Cerebellar cortex (tissue), 1 donor: ENCODE measurements around the gene GALNT7.
"Not testable (repeated sequence)": the region's sequence is repeated elsewhere in the genome, so short reads cannot be mapped to it uniquely, and the experiment has no call there.

Experiments used
- DNase-seq: peaks from one replicate; pipeline ENCODE4 v3.0.0-alpha.2; 2015; ENCODE audit warnings: low spot score

GALNT7 gene, protein sequence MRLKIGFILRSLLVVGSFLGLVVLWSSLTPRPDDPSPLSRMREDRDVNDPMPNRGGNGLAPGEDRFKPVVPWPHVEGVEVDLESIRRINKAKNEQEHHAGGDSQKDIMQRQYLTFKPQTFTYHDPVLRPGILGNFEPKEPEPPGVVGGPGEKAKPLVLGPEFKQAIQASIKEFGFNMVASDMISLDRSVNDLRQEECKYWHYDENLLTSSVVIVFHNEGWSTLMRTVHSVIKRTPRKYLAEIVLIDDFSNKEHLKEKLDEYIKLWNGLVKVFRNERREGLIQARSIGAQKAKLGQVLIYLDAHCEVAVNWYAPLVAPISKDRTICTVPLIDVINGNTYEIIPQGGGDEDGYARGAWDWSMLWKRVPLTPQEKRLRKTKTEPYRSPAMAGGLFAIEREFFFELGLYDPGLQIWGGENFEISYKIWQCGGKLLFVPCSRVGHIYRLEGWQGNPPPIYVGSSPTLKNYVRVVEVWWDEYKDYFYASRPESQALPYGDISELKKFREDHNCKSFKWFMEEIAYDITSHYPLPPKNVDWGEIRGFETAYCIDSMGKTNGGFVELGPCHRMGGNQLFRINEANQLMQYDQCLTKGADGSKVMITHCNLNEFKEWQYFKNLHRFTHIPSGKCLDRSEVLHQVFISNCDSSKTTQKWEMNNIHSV

DNA sequence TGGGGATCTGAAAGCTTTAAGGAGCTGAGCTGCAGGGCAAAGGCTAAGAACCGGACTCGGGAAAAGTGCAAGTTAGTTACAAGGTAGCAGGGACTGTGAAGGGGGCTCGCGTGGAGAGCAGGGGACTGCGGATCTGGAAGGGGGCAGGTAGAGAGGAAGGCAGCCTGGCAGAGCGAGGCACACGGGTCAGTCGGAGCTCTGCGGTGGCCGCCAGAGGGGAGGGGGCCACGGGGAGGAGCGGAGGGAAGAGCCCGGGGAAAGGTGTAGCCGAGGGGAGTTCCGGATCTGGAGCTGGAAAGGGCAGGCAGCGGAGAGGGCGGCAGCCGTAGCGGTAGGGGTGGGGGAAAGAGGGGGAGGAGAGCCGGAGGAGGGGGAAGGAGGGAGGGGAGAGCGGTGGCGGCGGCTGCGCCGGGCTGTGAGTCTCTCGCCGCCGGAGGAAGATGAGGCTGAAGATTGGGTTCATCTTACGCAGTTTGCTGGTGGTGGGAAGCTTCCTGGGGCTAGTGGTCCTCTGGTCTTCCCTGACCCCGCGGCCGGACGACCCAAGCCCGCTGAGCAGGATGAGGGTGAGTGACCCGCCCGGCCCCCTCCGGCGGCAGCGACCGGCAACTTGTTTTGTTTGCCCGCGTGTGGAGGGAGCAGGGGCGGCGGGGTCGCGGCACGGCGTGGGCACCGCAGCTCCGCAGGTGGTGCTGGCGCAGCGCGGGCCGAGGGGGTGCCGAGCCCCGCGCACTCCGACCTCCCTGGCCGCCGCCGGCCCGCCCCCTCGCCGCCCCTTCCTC is at the start of gene GALNT7:
Gene GALNT7 (plus strand): TSS at position 416 of the 782 bp plus-strand sequence. CDS start 25 bp downstream, at position 441.
- peak; percentile 80 for DNase-seq

DNA sequence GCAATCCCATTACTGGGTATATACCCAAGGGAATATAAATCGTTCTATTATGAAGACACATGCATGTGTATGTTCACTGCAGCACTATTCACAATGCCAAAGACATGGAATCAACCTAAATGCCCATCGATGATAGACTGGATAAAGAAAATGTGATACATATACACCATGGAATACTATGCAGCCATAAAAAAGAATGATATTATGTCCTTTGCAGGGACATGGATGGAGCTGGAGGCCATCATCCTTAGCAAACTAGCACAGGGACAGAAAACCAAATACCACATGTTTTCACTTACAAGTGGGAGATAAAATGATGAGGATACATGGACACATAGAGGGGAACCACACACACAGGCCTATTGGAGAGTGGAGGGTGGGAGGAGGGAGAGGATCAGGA is 49.8 kb upstream of the GALNT7 start:
- DNase-seq = not testable (repeated sequence)

DNA sequence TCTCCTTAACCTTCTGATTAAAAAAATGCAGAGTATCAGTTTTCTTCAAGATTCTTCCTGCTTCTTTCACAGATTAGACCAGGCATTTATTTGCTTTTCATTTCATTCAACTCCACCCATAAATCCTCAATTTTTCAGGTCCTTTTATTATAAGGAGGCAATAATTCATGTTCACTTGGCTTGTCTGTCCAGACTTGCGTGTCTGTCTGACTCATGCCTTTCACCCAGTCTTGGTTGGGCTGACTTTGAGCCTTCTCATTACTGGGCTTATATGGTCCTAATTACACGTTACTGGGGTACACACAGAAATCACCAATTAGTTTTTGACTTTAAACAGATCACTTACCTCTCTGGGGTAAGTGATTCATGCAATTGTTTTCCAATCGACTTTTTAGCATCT is 48.8 kb upstream of the GALNT7 start:
- DNase-seq = no peak

DNA sequence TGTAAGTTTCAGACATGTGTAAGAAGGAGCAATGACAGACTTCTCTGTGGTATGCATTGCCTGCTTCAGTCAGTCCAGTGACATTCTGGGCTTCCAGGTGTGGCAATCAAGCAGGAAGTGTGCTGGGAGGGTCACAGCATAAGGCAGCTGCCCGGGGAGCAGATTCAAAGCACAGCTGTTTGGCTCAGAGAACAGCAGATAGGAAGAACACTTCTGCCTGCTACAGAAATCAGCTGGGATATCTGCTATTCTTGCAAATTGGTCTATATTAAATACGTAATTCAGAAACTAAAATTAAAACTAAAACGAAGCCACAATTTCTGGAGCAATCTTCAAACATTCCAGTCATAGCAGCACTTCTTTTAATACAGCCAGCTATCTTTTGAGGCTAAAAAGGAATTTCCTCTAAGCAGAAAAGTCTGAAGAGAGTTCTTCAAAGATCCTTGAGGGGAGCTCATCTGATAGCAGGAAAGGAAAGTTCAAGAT is 47.5 kb upstream of the GALNT7 start:
- DNase-seq = no peak

DNA sequence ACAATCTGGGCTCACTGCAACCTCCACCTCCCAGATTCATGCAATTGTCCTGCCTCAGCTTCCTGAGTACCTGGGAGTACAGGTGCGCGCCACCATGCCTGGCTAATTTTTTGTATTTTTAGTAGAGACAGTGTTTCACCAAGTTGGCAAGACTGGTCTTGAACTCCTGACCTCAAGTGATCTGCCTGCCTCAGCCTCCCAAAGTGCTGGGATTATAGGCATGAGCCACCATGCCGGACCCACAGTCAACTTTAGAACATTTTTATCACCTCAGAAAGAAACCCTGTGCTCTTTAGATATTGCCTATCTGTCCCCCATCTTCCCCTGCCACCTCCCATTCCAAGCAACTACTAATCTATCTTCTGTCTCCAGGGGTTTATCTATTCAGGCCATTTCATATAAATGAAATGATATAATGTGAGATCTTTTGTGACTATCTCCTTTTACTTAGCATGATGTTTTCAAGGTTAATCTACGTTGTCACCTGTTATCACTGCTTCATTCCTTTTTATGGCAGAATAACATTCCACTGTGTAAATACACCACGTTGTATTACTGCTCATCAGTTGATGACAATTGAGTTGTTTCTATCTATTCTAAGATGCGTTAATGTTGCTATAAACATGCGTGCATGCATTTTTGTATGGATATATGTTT is 44.3 kb upstream of the GALNT7 start:
- no peak for DNase-seq

DNA sequence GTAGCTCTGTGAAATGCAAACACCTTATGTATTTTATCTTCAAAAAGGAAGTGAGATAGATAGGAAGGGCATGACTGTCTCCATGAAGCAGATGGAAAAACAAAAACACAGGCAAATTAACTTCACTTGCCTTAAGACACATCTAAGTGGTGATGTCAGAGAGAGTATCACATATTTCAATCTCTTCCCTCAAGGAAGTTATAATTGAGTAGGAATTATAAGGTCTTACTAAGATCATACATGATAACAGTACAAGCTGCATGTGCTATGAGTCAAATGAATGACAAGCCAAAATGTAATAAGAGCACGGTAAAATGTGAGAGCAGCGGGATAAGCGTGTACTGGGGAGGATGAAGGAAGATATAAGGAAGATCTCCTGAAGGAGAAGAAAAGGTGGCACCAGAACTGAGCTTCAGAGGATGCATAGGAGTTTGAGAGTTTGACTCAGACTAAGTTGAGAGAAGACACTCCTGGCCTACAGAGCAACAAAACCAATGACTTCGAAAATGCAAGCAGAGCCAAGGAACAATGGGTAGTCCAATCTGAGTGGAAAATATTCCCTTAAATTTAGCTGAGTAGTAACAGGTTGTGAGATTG is 43.3 kb upstream of the GALNT7 start:
- DNase-seq = no peak

DNA sequence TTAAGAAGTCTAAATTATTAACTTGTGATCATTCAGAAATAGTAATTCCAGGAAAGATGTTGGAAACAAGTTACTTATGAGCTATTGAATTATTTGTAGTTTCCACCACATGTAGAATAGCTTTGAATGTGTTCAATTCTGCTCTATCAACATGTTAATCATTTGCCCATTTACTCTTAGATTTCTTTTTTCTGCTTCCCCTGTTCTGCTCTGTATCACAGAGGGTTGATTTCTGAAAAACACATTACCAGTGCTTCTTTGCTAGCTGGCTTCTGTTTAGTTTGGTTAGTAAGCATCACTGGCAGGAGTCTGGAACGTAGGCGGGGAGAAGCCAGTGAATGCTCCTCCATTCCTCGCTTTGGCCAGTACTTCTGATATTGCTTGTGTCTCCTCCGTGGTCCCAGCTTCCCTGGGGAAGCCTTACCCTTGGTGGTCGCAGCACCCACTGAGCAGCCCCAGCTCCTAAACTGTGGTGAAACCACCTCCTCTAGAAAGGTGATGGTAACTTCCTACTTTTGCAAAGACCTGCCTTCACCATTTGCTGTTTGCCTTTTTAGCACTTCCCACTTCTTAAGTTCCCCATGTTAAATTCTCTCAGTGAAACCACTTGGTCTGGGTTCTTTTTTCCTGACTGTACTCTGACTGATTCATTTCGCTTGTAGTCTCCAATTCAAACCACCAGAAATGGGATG is 40.3 kb upstream of the GALNT7 start:
- DNase-seq = no peak

DNA sequence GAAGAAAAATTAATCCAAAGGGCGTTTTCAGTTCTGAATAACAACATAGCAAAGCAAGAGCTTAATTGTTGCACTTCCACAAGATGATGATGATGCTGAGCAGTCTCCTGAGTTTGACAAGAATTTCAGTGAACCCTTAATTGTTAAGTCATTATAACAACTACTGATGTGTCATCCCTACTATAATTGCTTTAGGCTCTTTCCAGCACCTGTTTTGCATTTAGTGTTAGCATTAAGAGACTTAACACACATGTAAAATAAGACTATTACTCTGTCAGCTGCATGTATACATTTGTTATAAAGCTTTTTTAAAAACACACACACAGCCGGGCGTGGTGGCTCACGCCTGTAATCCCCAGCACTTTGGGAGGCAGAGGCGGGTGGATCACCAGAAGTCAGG is 37.9 kb upstream of the GALNT7 start:
- DNase-seq = no peak

DNA sequence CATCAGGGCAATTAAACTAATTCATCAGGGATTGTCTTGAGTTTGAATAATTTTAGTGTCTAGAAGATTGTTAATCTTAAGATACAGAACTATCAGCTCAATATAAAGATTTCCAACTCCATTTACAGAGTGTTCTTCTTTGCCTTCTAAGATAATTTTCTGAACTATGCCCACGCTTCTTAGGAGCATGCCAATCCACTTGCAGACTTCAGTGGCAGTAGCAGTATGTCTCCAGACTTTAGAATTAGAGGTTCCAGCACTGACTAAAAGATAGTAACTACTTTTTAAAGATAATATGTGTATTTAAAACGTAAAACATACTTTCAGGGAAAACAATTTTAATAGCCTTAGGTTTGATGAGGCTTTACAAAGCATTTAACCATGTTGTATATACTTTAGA is 34.2 kb upstream of the GALNT7 start:
- no peak for DNase-seq

DNA sequence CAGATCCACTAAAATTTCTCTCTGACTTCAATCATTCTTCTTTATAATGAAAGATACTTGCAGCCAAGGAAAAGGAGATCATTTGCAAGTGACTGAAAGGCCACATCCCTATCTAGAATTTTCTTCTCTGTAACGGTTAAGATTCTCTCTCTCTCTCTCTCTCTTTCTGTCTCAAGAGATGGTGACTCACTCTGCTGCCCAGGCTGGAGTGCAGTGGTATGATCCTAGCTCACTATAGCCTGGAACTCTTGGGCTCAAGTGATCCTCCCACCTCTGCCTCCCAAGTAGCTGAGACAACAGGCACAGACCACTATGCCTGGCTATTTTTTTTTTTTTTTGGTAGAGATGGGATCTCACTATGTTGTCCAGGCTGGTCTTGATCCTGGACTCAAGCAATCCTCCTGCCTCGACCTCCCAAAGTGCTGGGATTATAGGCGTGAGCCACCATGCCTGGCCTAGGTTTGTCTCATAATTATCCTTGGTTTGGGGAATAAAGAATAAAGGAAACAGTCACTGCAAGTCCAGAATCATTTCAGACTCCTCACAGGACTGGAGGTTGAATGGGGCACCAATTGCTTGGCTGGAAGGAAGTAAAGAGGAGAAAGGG is 33.3 kb upstream of the GALNT7 start:
- no peak for DNase-seq

DNA sequence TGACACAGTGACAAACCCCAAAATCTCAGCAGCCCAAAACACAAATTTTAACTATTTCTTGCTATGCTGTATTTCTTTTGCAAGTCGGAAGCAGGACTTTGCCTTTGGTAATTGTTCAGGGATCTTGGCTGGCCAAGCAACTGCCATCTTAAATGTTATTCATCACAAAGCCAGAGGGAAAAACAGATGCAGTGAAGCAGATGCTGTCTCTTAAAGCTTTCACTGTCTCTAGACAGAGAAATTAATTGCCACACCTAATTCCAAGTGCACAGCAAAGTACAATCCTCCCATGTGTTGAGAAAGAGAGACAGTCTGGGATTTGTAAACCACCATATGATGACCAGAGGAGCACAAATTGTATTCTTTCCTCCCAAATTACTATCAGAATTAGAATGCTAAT is 30.0 kb upstream of the GALNT7 start:
- DNase-seq = no peak

DNA sequence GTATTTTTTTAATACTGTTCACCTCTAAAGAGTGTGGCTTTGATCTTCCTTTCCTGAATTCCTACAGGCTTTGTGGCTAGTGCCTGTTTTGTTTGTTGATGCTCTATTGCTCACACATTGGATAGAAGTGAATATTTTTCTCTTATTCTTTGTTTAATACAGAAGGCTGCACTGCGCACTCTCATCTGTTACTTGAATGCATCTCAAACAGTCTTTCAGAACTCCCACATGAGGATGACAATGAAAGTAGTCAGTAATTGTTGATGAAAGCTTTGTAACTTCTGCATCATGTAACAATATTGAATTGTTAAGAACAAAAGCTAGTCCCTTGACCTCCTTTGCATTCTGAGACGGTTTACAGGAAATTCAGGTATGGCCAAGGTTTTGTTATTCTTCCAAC is 29.1 kb upstream of the GALNT7 start:
- no peak for DNase-seq

DNA sequence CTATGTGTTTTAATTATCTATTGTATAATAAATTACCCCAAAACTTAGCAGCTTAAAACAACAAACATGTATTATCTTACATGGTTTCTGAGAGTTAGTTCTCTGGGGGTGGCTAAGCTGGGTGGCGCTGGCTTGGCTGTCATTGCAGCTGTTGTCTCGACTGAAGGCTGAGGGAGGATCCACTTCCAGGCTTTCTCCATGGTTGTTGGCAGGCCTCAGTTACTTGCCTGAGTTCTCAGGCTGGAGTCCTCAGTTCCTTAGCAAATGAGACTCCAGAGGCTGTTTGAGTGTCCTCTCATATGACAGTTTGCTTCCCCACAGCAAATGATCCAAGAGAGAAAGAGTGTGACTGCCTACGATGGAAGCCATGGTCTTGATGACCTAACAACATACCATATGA is 23.5 kb upstream of the GALNT7 start:
- DNase-seq = no peak

DNA sequence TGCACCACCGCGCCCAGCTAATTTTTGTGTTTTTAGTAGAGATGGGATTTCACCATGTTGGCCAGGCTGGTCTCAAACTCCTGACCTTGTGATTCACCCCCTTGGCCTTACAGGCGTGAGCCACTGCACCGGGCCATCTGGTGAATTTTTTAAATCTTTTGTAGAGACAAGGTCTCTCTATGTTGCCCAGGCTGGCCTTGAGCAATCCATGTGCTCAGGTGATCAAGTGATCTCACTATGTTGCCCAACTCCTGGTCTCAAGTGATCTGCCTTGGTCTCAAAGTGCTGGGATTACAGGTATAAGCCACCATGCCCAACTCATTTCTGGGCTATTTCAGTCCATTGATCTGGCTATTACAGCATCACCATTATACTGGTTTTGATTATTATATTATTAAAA is 22.2 kb upstream of the GALNT7 start:
- DNase-seq = no peak

DNA sequence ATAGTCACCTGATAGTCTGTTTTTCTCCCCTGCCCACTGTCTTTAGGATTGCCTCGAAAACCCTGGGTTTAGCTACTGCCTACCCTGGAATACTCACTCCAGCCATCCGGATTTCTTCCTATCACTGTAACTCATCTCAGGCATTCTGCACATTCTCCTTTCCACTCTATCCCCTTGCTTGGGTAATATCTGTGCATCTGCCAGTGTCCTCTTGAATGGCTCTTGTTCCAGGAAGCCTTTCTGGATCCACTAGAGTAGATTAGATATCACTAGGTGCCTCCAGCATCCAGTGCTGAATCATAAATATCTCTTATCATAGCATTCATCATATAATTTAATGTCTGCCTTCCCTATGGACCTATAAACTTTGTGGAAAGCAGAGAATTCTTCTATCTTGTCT is 17.1 kb upstream of the GALNT7 start:
- peak; percentile 29 for DNase-seq

DNA sequence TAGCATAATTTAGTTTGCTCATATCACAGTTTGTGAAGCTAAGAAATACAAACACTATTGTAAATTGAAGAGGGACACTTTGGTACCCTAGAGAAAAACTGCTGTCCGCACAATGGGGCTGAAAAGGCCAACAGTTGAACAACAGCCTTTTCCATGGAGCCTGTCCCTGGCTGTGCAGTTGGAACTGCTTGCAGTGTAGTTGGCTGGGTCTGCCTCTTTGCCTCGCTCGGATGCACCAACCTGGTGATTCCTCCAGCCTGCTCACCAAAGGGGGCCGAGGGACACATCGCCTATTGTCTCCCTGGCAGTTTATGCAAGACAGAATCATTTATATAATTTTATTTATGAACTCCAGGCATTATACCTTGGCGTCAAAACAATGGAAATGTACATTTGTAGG is 16.5 kb upstream of the GALNT7 start:
- peak; percentile 85 for DNase-seq

DNA sequence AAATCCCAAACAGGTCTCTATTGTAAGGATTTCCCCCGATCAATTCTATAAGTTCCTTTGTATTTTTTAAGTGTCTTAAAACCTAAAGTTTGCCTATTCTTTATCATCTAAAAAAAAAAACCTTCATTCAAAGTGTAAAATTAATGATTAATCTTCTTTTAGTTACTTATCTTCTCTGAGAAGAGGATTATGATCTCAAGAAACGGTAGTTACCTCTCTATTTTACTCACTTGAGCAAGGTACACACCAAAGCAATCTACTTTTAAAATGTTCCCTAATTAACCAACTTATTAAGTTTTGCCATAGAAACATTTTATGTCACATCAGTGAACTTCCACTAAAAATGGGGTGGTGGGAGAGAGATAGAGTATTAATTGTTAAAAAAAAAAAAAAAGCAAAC is 15.2 kb upstream of the GALNT7 start:
- no peak for DNase-seq

DNA sequence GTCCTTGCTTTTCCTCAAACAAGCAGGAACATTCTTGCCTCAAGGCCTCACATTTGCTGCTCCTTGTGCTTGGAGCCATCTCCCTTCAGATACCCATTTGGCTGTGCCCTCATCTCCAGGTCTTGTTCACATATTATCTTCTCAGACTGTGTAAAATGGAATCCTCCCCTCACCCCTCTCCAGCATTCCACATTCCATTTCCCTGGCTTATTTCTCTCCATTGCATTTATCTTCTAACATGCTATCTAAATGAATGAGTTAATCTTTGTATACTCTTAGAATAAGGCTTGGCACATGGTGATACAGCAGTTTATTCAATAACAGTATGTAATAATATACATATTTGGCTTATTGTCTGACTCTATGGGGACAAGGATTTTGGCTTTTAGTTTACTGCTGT is 8.8 kb upstream of the GALNT7 start:
- DNase-seq = no peak

DNA sequence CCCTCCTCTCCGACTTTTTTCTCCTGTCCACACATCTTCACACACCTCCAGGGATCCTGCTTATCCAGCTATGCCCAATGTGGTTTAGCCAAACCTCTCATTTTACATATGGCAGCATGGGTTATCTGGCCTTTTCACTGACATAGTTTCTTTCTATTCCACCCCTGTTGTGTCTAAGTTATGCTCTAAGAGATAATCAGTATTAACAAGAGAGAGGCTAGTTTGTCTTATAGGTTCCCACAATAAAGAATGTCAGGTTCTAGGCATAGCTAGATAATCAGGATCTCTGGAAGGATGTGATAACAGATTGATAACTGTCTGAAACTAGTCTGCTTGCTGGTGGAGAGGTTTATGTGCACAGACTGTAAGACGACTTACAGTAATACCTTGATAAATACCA is 7.7 kb upstream of the GALNT7 start:
- no peak for DNase-seq

DNA sequence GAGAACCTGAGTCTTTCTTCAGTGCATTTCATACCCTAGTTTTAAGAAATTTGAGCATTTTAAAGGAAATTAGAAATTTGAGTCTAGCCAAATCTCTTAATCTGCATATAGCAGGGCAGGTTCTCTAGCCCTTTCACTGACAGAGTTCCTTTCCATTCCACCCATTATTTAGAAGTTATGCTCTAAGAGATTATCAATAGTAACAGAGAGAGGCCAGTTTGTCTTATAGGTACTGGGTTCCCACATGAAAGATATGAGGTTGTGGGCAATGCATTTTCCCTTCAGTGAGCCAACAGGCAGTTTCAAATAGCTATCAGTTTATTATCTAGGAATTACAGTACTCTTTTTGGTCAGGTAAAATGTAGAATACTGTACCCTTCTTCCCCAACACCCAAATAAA is 7.3 kb upstream of the GALNT7 start:
- DNase-seq = no peak

DNA sequence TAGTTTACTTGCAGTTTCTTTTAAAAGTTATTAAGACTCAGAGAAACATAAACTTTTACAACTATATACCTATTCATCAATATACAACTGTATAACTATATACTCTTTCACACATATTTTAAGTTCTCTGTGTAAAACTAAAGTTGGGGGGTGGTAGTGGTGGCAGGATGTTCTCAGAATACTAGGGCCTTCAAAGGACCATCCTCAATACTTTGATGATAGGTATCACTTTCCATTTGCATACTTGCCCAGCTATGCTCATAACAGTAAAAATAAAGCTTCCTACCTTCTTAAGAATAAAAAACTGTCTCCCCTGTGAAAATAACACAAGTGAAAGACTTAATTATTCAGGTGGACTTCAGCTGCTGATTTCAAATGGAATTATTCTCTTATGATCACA is 2.9 kb upstream of the GALNT7 start:
- no peak for DNase-seq
